HCT116 (cell line): ENCODE data around the gene CACNA1C. TPM values are rescaled to one million over a fixed set of nuclear protein-coding genes. Genes with fewer than 3 reads are reported as not detected.

Experiments used
- ATAC-seq: fragments of 200-7000 bp; cut with Tn5 transposase; 2 replicates; pipeline ENCODE4 v1.9.1; 2020; ENCODE audit warnings: mild to moderate bottlenecking, moderate library complexity
- BruUV-seq: library from RNA; stranded (reverse); fragments of 400-500 nt; replicated peaks from 2 replicates; lab custom pipeline; 2021; lab: Mats Ljungman, UMichigan
- CTCF ChIA-PET: fragments of 300-600 bp; sonication (Branson Sonifier 250); formaldehyde crosslinking; loops from one replicate; lab custom pipeline; 2021; ENCODE audit warnings: antibody characterized with exemption; lab: Charles Lee
- POLR2A ChIA-PET: fragments of 300-600, 350-600 bp; sonication (Branson Sonifier 250); formaldehyde crosslinking; loops from one replicate; lab custom pipeline; 2021; ENCODE audit warnings: antibody characterized with exemption; lab: Charles Lee
- RAD21 ChIA-PET, 2 experiments: fragments of 300-600 bp; sonication (Branson Sonifier 250); formaldehyde crosslinking; loops; one replicate each; lab custom pipeline; 2023; ENCODE audit warnings: low total read pairs in 2 of 2; ENCODE audit not compliant: uncharacterized antibody in 2 of 2, unreplicated experiment in 2 of 2, low non-redundant PET in 1 of 2; lab: Charles Lee
- DNase-seq: peaks from one replicate; pipeline ENCODE4 v3.0.0-alpha.2; 2010; ENCODE audit warnings: low read depth, low spot score
- H2AFZ ChIP-seq: fragments of 200-600 bp; shearing (Covaris generic), sonication (generic); 2 replicates; pipeline ENCODE4 v1.6.1; 2017; ENCODE audit warnings: low read depth, mixed run types, mixed read lengths, antibody characterized with exemption, low read length; ENCODE audit not compliant: poor library complexity, severe bottlenecking
- H3K27ac ChIP-seq: 2 replicates; pipeline ENCODE4 v1.5.1; 2012; ENCODE audit warnings: low read depth, low read length
- H3K27me3 ChIP-seq: fragments of 200-600 bp; sonication (generic); 2 replicates; pipeline ENCODE4 v1.6.1; 2016; ENCODE audit warnings: mixed run types, low read length, mixed read lengths; ENCODE audit not compliant: insufficient read depth
- H3K36me3 ChIP-seq, 2 experiments: fragments of 200-500 bp in 1 of 2; fragments of 200-600 bp in 1 of 2; sonication (Bioruptor generic) in 1 of 2; sonication (generic) in 1 of 2; 2 replicates each; pipeline versions ENCODE4 v1.5.1 to v1.6.1; 2014 to 2016; ENCODE audit warnings: low read length in 2 of 2, inconsistent platforms in 1 of 2, mixed read lengths in 1 of 2, mixed run types in 1 of 2; ENCODE audit not compliant: insufficient read depth in 2 of 2, control insufficient read depth in 1 of 2
- H3K4me1 ChIP-seq, 2 experiments: fragments of 200-600 bp in 1 of 2; sonication (generic) in 1 of 2; 2 replicates each; pipeline versions ENCODE4 v1.5.1 to v1.6.1; 2012 to 2017; ENCODE audit warnings: low read length in 2 of 2, inconsistent platforms in 1 of 2, mild to moderate bottlenecking in 1 of 2, mixed read lengths in 1 of 2, mixed run types in 1 of 2, moderate library complexity in 1 of 2; ENCODE audit not compliant: insufficient read depth in 2 of 2, control insufficient read depth in 1 of 2
- H3K4me2 ChIP-seq: fragments of 200-600 bp; sonication (generic); 2 replicates; pipeline ENCODE4 v1.6.1; 2017; ENCODE audit warnings: mixed run types, low read length, mixed read lengths
- H3K4me3 ChIP-seq, 2 experiments: fragments of 200-600 bp in 1 of 2; sonication (generic) in 1 of 2; replicated peaks in 1 of 2; 2 replicates each; pipeline ENCODE4 v1.5.1; 2011 to 2016; ENCODE audit warnings: low read length in 2 of 2, control low read depth in 1 of 2, low read depth in 1 of 2, mild to moderate bottlenecking in 1 of 2, mixed read lengths in 1 of 2, mixed run types in 1 of 2
- H3K79me2 ChIP-seq: fragments of 200-600 bp; sonication (generic); 2 replicates; pipeline ENCODE4 v1.6.1; 2017; ENCODE audit warnings: mild to moderate bottlenecking, mixed run types, low read length, moderate library complexity, mixed read lengths; ENCODE audit not compliant: insufficient read depth
- H3K9ac ChIP-seq: fragments of 200-600 bp; sonication (generic); 2 replicates; pipeline ENCODE4 v1.6.1; 2016; ENCODE audit warnings: low read length, mixed read lengths
- H3K9me2 ChIP-seq: fragments of 200-600 bp; sonication (generic), shearing (Covaris generic); 2 replicates; pipeline ENCODE4 v1.6.1; 2017; ENCODE audit warnings: mixed run types, mild to moderate bottlenecking, moderate library complexity; ENCODE audit not compliant: insufficient read depth
- H3K9me3 ChIP-seq, 2 experiments: fragments of 200-500 bp in 1 of 2; fragments of 200-600 bp in 1 of 2; sonication (Bioruptor generic) in 1 of 2; sonication (generic) in 1 of 2; 2 replicates each; pipeline ENCODE4 v1.6.1; 2014 to 2017; ENCODE audit warnings: low read length in 2 of 2, mixed read lengths in 2 of 2, inconsistent platforms in 1 of 2, low read depth in 1 of 2, mild to moderate bottlenecking in 1 of 2, mixed run types in 1 of 2, moderate library complexity in 1 of 2; ENCODE audit not compliant: control insufficient read depth in 1 of 2, insufficient read depth in 1 of 2
- H4K20me1 ChIP-seq: fragments of 200-600 bp; sonication (generic), shearing (Covaris generic); 2 replicates; pipeline ENCODE4 v1.6.1; 2017; ENCODE audit warnings: mixed run types, mild to moderate bottlenecking, moderate library complexity; ENCODE audit not compliant: insufficient read depth
- CBX3 ChIP-seq: IDR thresholded peaks from 2 replicates; pipeline ENCODE4 v1.6.1; 2012; ENCODE audit warnings: low read depth
- EGR1 ChIP-seq: IDR thresholded peaks from 2 replicates; pipeline ENCODE4 v1.6.1; 2012; ENCODE audit warnings: low read depth
- EZH2 ChIP-seq: fragments of 200-600 bp; sonication (generic); IDR thresholded peaks from 2 replicates; pipeline ENCODE4 v1.6.1; 2017; ENCODE audit warnings: antibody characterized with exemption, mixed run types
- EZH2phosphoT487 ChIP-seq: fragments of 200-600 bp; IDR thresholded peaks from 2 replicates; pipeline ENCODE4 v1.6.1; 2018; ENCODE audit warnings: antibody characterized with exemption, borderline replicate concordance
- FOSL1 ChIP-seq: IDR thresholded peaks from 2 replicates; pipeline ENCODE4 v1.6.1; 2012; ENCODE audit warnings: low read depth
- JUND ChIP-seq: IDR thresholded peaks from 2 replicates; pipeline ENCODE4 v1.6.1; 2012
- POLR2A ChIP-seq: IDR thresholded peaks from 2 replicates; pipeline ENCODE4 v1.7.0; 2011; ENCODE audit warnings: borderline replicate concordance; ENCODE audit not compliant: insufficient read depth, insufficient read length; ENCODE audit errors: extremely low read depth
- POLR2AphosphoS5 ChIP-seq: IDR thresholded peaks from 2 replicates; pipeline ENCODE4 v1.6.1; 2011; ENCODE audit warnings: mild to moderate bottlenecking, low read depth, low read length, moderate library complexity
- RAD21 ChIP-seq: IDR thresholded peaks from 2 replicates; pipeline ENCODE4 v1.6.1; 2012; ENCODE audit warnings: low read depth, mild to moderate bottlenecking
- SIN3A ChIP-seq: IDR thresholded peaks from 2 replicates; pipeline ENCODE4 v1.6.1; 2012; ENCODE audit warnings: low read depth
- TCF7L2 ChIP-seq: IDR thresholded peaks from 2 replicates; pipeline ENCODE4 v1.7.0; 2011; ENCODE audit warnings: borderline replicate concordance, inconsistent platforms; ENCODE audit not compliant: insufficient read depth, insufficient read length; ENCODE audit errors: extremely low read depth
- YY1 ChIP-seq: IDR thresholded peaks from 2 replicates; pipeline ENCODE4 v1.6.1; 2011; ENCODE audit warnings: low read length, low read depth, moderate library complexity, mild to moderate bottlenecking; ENCODE audit not compliant: insufficient replicate concordance; ENCODE audit errors: extremely low read depth
- ZFX ChIP-seq: fragments of 450-650 bp; IDR thresholded peaks from 2 replicates; pipeline ENCODE4 v1.6.1; 2017
- ZNF274 ChIP-seq: fragments of 200-500 bp; sonication (Bioruptor generic); IDR thresholded peaks from 2 replicates; pipeline ENCODE4 v1.6.1; 2014; ENCODE audit warnings: mild to moderate bottlenecking, low read depth, low read length, inconsistent platforms
- intact Hi-C: fragments of 100-400 bp; cut with micrococcal nuclease; formaldehyde crosslinking; loops from 2 replicates; pipeline ENCODE4 v1.10.0; 2022
- total RNA-seq: library from RNA; stranded (reverse); gene quantifications from one replicate; pipeline ENCODE4 v1.2.1, GENCODE V29; 2021; ENCODE audit not compliant: unreplicated experiment
- TF ChIP-seq, protein P1 (sequence below): IDR thresholded peaks from 2 replicates; pipeline ENCODE4 v1.6.1; 2012
- TF ChIP-seq, protein P2 (sequence below): IDR thresholded peaks from 2 replicates; pipeline ENCODE4 v1.6.1; 2012
- TF ChIP-seq, protein P3 (sequence below): IDR thresholded peaks from 2 replicates; pipeline ENCODE4 v1.6.1; 2012; ENCODE audit warnings: low read depth
- TF ChIP-seq, protein P4 (sequence below): IDR thresholded peaks from 2 replicates; pipeline ENCODE4 v1.6.1; 2011; ENCODE audit warnings: mild to moderate bottlenecking, low read length, moderate library complexity; ENCODE audit not compliant: insufficient replicate concordance; ENCODE audit errors: extremely low read depth

CACNA1C gene
- total RNA-seq, 1 experiment from 2014 or later, result 0.05 TPM

DNA sequence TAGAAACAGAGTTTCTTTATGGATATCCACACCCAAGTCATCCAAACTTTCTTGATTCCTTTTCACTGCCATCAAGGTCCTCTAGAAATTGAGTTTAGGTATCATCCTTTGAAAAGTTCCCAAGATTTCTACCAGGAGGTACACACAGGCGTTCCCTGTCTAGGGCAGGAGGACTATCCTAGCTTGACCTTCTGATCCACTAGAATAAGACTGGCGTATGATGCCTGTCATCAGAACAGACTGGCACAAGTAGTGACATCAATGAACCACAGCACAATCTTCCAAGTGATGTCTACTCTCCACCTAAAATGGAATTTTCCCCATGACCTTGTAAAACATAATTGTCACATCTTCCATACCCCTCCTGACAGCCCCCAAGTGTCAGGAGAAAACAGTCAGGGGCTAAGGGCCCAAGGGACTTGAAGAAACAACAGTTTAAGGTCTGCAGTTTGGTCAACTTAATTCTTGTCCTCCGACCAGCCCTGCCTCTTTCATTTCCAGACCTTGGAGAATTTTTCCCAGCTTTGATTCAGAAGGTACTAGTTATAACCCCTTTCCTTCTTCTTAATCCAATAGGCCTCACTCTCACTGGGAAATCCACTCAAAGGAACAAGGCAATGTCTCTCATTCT, 641.3 kb downstream of the CACNA1C start:
- no peaks in the 10 kb centered on the region for H3K79me2 ChIP-seq
- BruUV-seq, result no TSS peak
- no peak overlapping the region for H3K27ac ChIP-seq
- intact Hi-C loops, result no loop called here
- no peak overlapping the region for H3K9ac ChIP-seq
- H3K9me2 ChIP-seq, result no peaks in the 10 kb centered on the region
- H3K27me3 ChIP-seq, result peaks cover 36% of the 10 kb centered on the region
- no peaks in the 10 kb centered on the region for H4K20me1 ChIP-seq
- H3K4me1 ChIP-seq, result peaks cover 0 to 19% of the 10 kb centered on the region in 2 experiments; a peak in 3 of 4 replicates
- POLR2A ChIA-PET, result no interaction called here
- CTCF ChIA-PET, result interaction anchor here (0.6 kb wide), 1 partner anchor 298 kb away, joined by 3 read pairs; no protein-coding TSS in a partner anchor
- TF ChIP-seq POLR2A (no peak), EGR1 (no peak), ZNF274 (no peak), RAD21 (no peak), JUND (no peak), EZH2 (no peak), ZFX (no peak), TCF7L2 (no peak), CBX3 (no peak), YY1 (no peak), SIN3A (no peak), FOSL1 (no peak), EZH2phosphoT487 (no peak), POLR2AphosphoS5 (no peak)
- TF ChIP-seq, protein P1, sequence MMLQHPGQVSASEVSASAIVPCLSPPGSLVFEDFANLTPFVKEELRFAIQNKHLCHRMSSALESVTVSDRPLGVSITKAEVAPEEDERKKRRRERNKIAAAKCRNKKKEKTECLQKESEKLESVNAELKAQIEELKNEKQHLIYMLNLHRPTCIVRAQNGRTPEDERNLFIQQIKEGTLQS, result no peak
- TF ChIP-seq, protein P2, sequence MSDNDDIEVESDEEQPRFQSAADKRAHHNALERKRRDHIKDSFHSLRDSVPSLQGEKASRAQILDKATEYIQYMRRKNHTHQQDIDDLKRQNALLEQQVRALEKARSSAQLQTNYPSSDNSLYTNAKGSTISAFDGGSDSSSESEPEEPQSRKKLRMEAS, result no peak
- TF ChIP-seq, protein P3, sequence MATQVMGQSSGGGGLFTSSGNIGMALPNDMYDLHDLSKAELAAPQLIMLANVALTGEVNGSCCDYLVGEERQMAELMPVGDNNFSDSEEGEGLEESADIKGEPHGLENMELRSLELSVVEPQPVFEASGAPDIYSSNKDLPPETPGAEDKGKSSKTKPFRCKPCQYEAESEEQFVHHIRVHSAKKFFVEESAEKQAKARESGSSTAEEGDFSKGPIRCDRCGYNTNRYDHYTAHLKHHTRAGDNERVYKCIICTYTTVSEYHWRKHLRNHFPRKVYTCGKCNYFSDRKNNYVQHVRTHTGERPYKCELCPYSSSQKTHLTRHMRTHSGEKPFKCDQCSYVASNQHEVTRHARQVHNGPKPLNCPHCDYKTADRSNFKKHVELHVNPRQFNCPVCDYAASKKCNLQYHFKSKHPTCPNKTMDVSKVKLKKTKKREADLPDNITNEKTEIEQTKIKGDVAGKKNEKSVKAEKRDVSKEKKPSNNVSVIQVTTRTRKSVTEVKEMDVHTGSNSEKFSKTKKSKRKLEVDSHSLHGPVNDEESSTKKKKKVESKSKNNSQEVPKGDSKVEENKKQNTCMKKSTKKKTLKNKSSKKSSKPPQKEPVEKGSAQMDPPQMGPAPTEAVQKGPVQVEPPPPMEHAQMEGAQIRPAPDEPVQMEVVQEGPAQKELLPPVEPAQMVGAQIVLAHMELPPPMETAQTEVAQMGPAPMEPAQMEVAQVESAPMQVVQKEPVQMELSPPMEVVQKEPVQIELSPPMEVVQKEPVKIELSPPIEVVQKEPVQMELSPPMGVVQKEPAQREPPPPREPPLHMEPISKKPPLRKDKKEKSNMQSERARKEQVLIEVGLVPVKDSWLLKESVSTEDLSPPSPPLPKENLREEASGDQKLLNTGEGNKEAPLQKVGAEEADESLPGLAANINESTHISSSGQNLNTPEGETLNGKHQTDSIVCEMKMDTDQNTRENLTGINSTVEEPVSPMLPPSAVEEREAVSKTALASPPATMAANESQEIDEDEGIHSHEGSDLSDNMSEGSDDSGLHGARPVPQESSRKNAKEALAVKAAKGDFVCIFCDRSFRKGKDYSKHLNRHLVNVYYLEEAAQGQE, result no peak
- TF ChIP-seq, protein P4, sequence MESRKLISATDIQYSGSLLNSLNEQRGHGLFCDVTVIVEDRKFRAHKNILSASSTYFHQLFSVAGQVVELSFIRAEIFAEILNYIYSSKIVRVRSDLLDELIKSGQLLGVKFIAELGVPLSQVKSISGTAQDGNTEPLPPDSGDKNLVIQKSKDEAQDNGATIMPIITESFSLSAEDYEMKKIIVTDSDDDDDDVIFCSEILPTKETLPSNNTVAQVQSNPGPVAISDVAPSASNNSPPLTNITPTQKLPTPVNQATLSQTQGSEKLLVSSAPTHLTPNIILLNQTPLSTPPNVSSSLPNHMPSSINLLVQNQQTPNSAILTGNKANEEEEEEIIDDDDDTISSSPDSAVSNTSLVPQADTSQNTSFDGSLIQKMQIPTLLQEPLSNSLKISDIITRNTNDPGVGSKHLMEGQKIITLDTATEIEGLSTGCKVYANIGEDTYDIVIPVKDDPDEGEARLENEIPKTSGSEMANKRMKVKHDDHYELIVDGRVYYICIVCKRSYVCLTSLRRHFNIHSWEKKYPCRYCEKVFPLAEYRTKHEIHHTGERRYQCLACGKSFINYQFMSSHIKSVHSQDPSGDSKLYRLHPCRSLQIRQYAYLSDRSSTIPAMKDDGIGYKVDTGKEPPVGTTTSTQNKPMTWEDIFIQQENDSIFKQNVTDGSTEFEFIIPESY, result no peak
- TF ChIP-seq, all 23 proteins: peak for 0
- DNase-seq (no peak), ATAC-seq (no peak)
- H3K36me3 ChIP-seq, result no peaks in the 10 kb centered on the region
- RAD21 ChIA-PET, result no interaction called here
- H2AFZ ChIP-seq, result no peak overlapping the region
- H3K9me3 ChIP-seq, result no peaks in the 10 kb centered on the region
- H3K4me3 ChIP-seq, result no peak overlapping the region
- no peak overlapping the region for H3K4me2 ChIP-seq
